ENCODE measurements around the gene CAPN13. TPM values are rescaled to one million over a fixed set of nuclear protein-coding genes. Genes with fewer than 3 reads are reported as not detected.

Gene CAPN13
- total RNA-seq, 1 donor from 2014 or later, result not detected

GRCh38 chr2:30709516-30709915, 97.7 kb downstream of the CAPN13 start:
- Mint-ChIP-seq H3K4me3 (no peak overlapping the region), H3K27ac (no peak overlapping the region), H3K36me3 (no peaks in the 10 kb centered on the region), H3K4me1 (peaks cover 10% of the 10 kb centered on the region), H3K9me3 (no peaks in the 10 kb centered on the region), H3K27me3 (ENCODE audit: low read depth) (no peaks in the 10 kb centered on the region)
- TF ChIP-seq CTCF (IDR thresholded peaks at IDR 0.05; ENCODE audit: unreplicated experiment), result no peak
- DNase-seq (ENCODE audit: low spot score in 2 of 2, unreplicated experiment in 2 of 2), result no peak

GRCh38 chr2:30708491-30709290, 98.6 kb downstream of the CAPN13 start:
- DNase-seq (ENCODE audit: low spot score in 2 of 2, unreplicated experiment in 2 of 2), result no peak
- TF ChIP-seq CTCF (IDR thresholded peaks at IDR 0.05; ENCODE audit: unreplicated experiment), result peak; percentile 56
- Mint-ChIP-seq H3K9me3 (peaks cover 6% of the 10 kb centered on the region), H3K27me3 (ENCODE audit: low read depth) (no peaks in the 10 kb centered on the region), H3K27ac (no peak overlapping the region), H3K4me1 (peaks cover 10% of the 10 kb centered on the region), H3K36me3 (no peaks in the 10 kb centered on the region), H3K4me3 (no peak overlapping the region)

GRCh38 chr2:30707304-30707903, 99.8 kb downstream of the CAPN13 start:
- H3K9me3 Mint-ChIP-seq, result peaks cover 18% of the 10 kb centered on the region
- no peak for DNase-seq (ENCODE audit: low spot score in 2 of 2, unreplicated experiment in 2 of 2)

GRCh38 chr2:30706534-30707303, 100.5 kb downstream of the CAPN13 start:
- DNase-seq (ENCODE audit: low spot score in 2 of 2, unreplicated experiment in 2 of 2), result peak; percentile 42 to 76
- Mint-ChIP-seq H3K27ac (no peak overlapping the region), H3K27me3 (ENCODE audit: low read depth) (no peaks in the 10 kb centered on the region), H3K4me3 (no peak overlapping the region), H3K9me3 (peaks cover 25% of the 10 kb centered on the region), H3K36me3 (peaks cover 5% of the 10 kb centered on the region), H3K4me1 (peaks cover 10% of the 10 kb centered on the region)
- peak; percentile 35 for TF ChIP-seq CTCF (IDR thresholded peaks at IDR 0.05; ENCODE audit: unreplicated experiment)

More at GRCh38 chr2:30707304-30707903, 99.8 kb downstream of the CAPN13 start:
- no peak overlapping the region for H3K4me3 Mint-ChIP-seq
- H3K36me3 Mint-ChIP-seq, result peaks cover 5% of the 10 kb centered on the region
- no peaks in the 10 kb centered on the region for H3K27me3 Mint-ChIP-seq (ENCODE audit: low read depth)
- H3K27ac Mint-ChIP-seq, result no peak overlapping the region
- TF ChIP-seq CTCF (IDR thresholded peaks at IDR 0.05; ENCODE audit: unreplicated experiment), result no peak
- H3K4me1 Mint-ChIP-seq, result peaks cover 10% of the 10 kb centered on the region

GRCh38 chr2:30705711-30706533, 101.3 kb downstream of the CAPN13 start:
- TF ChIP-seq CTCF (IDR thresholded peaks at IDR 0.05; ENCODE audit: unreplicated experiment), result no peak
- Mint-ChIP-seq H3K36me3 (peaks cover 6% of the 10 kb centered on the region), H3K27ac (peak overlapping the region; percentile 47), H3K4me1 (peaks cover 10% of the 10 kb centered on the region), H3K9me3 (peaks cover 32% of the 10 kb centered on the region), H3K27me3 (ENCODE audit: low read depth) (no peaks in the 10 kb centered on the region), H3K4me3 (no peak overlapping the region)
- DNase-seq (ENCODE audit: low spot score in 2 of 2, unreplicated experiment in 2 of 2), result no peak
